ENCODE data around the gene TXLNA.

DNA sequence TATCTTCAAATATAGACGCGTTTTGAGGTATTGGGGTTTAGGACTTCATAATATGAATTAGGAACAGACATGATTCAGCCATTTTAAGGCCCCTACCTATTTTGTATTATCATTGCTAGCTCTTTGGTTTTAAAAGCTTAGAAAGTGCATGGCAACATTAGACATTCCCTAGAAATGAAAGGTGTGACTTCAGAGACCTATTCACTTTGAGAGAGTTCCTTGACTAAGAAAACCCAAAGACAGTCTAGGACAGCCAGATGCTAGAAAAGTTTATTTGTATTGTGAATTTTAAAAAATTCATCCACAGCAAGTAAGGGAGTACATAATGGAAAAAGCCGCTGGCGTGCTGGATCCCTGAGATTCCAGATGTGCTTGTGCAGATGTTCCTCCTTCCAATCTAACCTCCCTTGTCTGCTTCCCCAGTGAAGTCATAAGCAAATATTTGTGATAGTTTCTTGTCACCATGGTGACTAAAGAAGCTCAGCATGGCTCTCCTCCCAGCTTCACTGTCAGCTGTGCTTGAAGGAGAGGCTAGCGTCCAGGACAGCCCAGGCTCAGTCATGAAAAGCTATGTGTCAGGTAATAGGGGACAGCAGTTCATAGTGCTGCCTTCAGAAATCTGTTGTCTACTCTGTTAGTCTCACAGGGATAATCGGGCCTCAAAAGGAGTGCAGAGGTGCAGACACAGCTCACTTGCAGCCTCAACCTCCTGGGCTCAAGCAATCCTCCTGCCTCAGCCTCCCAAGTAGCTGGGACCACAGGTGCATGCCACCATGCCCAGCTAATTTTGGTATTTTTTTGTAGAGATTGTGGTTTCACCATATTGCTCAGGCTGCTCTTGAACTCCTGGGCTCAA is 36.8 kb upstream of the TXLNA start:
- TF ChIP-seq NFYB (CRISPR knock-in tag; conservative IDR thresholded peaks at IDR 0.05; ENCODE audit: low read depth), result no peak
- TF ChIP-seq TEAD1 (CRISPR knock-in tag; IDR thresholded peaks at IDR 0.05), result no peak
- TF ChIP-seq, protein P1, sequence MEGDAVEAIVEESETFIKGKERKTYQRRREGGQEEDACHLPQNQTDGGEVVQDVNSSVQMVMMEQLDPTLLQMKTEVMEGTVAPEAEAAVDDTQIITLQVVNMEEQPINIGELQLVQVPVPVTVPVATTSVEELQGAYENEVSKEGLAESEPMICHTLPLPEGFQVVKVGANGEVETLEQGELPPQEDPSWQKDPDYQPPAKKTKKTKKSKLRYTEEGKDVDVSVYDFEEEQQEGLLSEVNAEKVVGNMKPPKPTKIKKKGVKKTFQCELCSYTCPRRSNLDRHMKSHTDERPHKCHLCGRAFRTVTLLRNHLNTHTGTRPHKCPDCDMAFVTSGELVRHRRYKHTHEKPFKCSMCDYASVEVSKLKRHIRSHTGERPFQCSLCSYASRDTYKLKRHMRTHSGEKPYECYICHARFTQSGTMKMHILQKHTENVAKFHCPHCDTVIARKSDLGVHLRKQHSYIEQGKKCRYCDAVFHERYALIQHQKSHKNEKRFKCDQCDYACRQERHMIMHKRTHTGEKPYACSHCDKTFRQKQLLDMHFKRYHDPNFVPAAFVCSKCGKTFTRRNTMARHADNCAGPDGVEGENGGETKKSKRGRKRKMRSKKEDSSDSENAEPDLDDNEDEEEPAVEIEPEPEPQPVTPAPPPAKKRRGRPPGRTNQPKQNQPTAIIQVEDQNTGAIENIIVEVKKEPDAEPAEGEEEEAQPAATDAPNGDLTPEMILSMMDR (IDR thresholded peaks at IDR 0.05), result no peak
